ENCODE measurements around the gene LRRN2. TPM values are rescaled to one million over a fixed set of nuclear protein-coding genes. Genes with fewer than 3 reads are reported as not detected.

The LRRN2 gene
- total and polyA plus RNA-seq, 9 of the 15 experiments (the other 6 are each of a cell fraction or from before 2014, with no cell fraction given): 0.05 TPM; not detected in 8

DNA sequence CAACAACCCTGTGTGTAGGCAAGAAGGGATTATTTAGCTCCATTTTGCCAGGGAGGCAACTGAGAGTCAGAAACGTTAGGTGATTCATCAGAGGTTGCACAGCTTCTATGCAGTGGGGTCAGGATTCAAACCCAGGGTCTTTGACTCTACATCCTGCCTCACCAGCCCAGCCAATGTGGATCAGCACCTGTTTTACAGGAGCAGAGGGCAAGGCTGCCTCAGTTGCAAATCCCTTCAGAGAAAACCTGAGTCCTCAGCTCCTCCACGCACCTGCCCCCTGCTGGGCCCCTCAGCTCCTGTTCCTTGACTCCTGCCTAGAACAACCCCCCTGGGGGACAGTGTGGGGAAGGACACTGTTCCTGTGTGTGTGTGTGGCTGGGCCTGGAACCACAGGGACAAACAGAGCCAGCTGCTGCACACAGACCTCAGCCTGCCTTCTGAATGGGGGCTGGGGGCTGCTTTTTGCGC, 61.6 kb downstream of the LRRN2 start:
- FAIRE-seq (peak; percentile 55), ATAC-seq (peak; percentile 89), DNase-seq (ENCODE audit: extremely low read depth in 1 of 4, low spot score in 3 of 4) (peak; percentile 71 to 88 (median 76))
- H3K4me1 ChIP-seq (replicated peaks in 1 of 2; ENCODE audit: control insufficient read depth in 2 of 2, insufficient read depth in 2 of 2, low read length in 2 of 2): peaks cover 37 to 40% of the 10 kb centered on the region in 2 experiments
- CTCF ChIA-PET (ENCODE audit: low intra/inter-chr PET ratio): interaction anchor here (1.6 to 2.0 kb wide), 2 partner anchors 140 to 184 kb away, joined by 4 to 5 read pairs; no protein-coding TSS in a partner anchor
- peak overlapping the region in 1 of 2 experiments; percentile 75; a peak in 2 of 4 replicates for H3K9ac ChIP-seq (ENCODE audit: insufficient read depth in 1 of 2, low read depth in 2 of 2, low read length in 2 of 2)
- no TSS peak for BruUV-seq (replicated peaks)
- H3K4me3 ChIP-seq: no peak overlapping the region
- in situ Hi-C loops (cut with MboI) (no loop called here), intact Hi-C loops (cut with micrococcal nuclease) (loop anchor here (5.0 kb wide), 3 partner anchors 48 to 138 kb away; no protein-coding TSS in a partner anchor)
- H3K27me3 ChIP-seq (ENCODE audit: control insufficient read depth in 2 of 2, insufficient read depth in 2 of 2, low read length in 2 of 2): peaks cover 10 to 25% of the 10 kb centered on the region in 2 experiments
- no peaks in the 10 kb centered on the region for H4K20me1 ChIP-seq (replicated peaks; ENCODE audit: control insufficient read depth, insufficient read depth, low read length)
- H3K9me1 ChIP-seq (ENCODE audit: control insufficient read depth, insufficient read depth, low read length): no peaks in the 10 kb centered on the region
- POLR2A ChIA-PET: interaction anchor here (0.6 to 1.7 kb wide), 15 partner anchors 9 to 816 kb away, joined by 3 to 7 read pairs (median 3); partner anchors contain the start of gene MDM4
- H3K79me2 ChIP-seq (ENCODE audit: control insufficient read depth, insufficient read depth, low read length): no peaks in the 10 kb centered on the region
- peak overlapping the region; percentile 6; the same call in 1 of the 2 replicates for H2AFZ ChIP-seq (ENCODE audit: low read depth, low read length)
- no peaks in the 10 kb centered on the region for H3K36me3 ChIP-seq (ENCODE audit: control insufficient read depth, insufficient read depth, low read length)
- 25% methylated on average over 3 of the region's 3 CpGs for WGBS (ENCODE audit: insufficient coverage, low coverage, missing lambda C conversion rate)
- H3K9me3 ChIP-seq (replicated peaks; ENCODE audit: control insufficient read depth, insufficient read depth, low read depth, low read length): no peaks in the 10 kb centered on the region
- no peak overlapping the region for H3K27ac ChIP-seq (ENCODE audit: extremely low read depth, low read depth, low read length)
- H3K4me2 ChIP-seq (ENCODE audit: insufficient read depth, low read length): peak overlapping the region; percentile 6; the same call in 1 of the 2 replicates
- TF ChIP-seq NCOA6 (IDR thresholded peaks at IDR 0.05) (no peak), ZNF24 (IDR thresholded peaks at IDR 0.05) (no peak), ETV1 (tag; conservative IDR thresholded peaks at IDR 0.05; ENCODE audit: low read depth) (peak; percentile 7; the same call in 1 of the 2 replicates), GTF2A2 (tag; IDR thresholded peaks at IDR 0.05) (no peak), BHLHE40 (IDR thresholded peaks at IDR 0.05; ENCODE audit: low read length) (no peak), SP1 (CRISPR knock-in tag; IDR thresholded peaks at IDR 0.05) (0 out of 2 replicates have a peak, but pooled peaks have one; percentile 31)
- TF ChIP-seq, protein P1, sequence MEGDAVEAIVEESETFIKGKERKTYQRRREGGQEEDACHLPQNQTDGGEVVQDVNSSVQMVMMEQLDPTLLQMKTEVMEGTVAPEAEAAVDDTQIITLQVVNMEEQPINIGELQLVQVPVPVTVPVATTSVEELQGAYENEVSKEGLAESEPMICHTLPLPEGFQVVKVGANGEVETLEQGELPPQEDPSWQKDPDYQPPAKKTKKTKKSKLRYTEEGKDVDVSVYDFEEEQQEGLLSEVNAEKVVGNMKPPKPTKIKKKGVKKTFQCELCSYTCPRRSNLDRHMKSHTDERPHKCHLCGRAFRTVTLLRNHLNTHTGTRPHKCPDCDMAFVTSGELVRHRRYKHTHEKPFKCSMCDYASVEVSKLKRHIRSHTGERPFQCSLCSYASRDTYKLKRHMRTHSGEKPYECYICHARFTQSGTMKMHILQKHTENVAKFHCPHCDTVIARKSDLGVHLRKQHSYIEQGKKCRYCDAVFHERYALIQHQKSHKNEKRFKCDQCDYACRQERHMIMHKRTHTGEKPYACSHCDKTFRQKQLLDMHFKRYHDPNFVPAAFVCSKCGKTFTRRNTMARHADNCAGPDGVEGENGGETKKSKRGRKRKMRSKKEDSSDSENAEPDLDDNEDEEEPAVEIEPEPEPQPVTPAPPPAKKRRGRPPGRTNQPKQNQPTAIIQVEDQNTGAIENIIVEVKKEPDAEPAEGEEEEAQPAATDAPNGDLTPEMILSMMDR (IDR thresholded peaks at IDR 0.05 in 2 of 3, conservative IDR thresholded peaks at IDR 0.05 in 1 of 3; ENCODE audit: insufficient read depth in 2 of 3, low read depth in 1 of 3, low read length in 3 of 3): peak; percentile 85 to 99 (median 87)
- TF ChIP-seq, protein P2, sequence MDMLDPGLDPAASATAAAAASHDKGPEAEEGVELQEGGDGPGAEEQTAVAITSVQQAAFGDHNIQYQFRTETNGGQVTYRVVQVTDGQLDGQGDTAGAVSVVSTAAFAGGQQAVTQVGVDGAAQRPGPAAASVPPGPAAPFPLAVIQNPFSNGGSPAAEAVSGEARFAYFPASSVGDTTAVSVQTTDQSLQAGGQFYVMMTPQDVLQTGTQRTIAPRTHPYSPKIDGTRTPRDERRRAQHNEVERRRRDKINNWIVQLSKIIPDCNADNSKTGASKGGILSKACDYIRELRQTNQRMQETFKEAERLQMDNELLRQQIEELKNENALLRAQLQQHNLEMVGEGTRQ (CRISPR knock-in tag; IDR thresholded peaks at IDR 0.05): peak; percentile 3; the same call in 1 of the 2 replicates
- TF ChIP-seq, protein P3, sequence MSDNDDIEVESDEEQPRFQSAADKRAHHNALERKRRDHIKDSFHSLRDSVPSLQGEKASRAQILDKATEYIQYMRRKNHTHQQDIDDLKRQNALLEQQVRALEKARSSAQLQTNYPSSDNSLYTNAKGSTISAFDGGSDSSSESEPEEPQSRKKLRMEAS (CRISPR knock-in tag; IDR thresholded peaks at IDR 0.05): peak; percentile 28; the same call in 1 of the 2 replicates
- TF ChIP-seq, protein P4, sequence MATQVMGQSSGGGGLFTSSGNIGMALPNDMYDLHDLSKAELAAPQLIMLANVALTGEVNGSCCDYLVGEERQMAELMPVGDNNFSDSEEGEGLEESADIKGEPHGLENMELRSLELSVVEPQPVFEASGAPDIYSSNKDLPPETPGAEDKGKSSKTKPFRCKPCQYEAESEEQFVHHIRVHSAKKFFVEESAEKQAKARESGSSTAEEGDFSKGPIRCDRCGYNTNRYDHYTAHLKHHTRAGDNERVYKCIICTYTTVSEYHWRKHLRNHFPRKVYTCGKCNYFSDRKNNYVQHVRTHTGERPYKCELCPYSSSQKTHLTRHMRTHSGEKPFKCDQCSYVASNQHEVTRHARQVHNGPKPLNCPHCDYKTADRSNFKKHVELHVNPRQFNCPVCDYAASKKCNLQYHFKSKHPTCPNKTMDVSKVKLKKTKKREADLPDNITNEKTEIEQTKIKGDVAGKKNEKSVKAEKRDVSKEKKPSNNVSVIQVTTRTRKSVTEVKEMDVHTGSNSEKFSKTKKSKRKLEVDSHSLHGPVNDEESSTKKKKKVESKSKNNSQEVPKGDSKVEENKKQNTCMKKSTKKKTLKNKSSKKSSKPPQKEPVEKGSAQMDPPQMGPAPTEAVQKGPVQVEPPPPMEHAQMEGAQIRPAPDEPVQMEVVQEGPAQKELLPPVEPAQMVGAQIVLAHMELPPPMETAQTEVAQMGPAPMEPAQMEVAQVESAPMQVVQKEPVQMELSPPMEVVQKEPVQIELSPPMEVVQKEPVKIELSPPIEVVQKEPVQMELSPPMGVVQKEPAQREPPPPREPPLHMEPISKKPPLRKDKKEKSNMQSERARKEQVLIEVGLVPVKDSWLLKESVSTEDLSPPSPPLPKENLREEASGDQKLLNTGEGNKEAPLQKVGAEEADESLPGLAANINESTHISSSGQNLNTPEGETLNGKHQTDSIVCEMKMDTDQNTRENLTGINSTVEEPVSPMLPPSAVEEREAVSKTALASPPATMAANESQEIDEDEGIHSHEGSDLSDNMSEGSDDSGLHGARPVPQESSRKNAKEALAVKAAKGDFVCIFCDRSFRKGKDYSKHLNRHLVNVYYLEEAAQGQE (IDR thresholded peaks at IDR 0.05; ENCODE audit: borderline replicate concordance): peak; percentile 37; the same call in 1 of the 2 replicates
- TF ChIP-seq, protein P4 (CRISPR knock-in tag; IDR thresholded peaks at IDR 0.05; ENCODE audit: low read depth): no peak

Measured in K562 (cell line).